Esophagus squamous epithelium (tissue), 5 donors: ENCODE measurements around the gene MYCBP. TPM values are rescaled to one million over a fixed set of nuclear protein-coding genes. Genes with fewer than 3 reads are reported as not detected.

Source experiments
- DNase-seq: peaks from one replicate; lab custom pipeline; 2025; lab: John Stamatoyannopoulos, UW
- H3K27ac ChIP-seq, 4 donors: fragments of 200-600 bp; sonication (generic); one replicate each; pipeline ENCODE4 v1.5.1; 2016 to 2019; ENCODE audit warnings: mild to moderate bottlenecking in 1 of 4
- H3K27me3 ChIP-seq, 4 donors: fragments of 200-600 bp; sonication (generic); 1 replicate in 3 of 4; 2 replicates in 1 of 4; pipeline versions ENCODE4 v1.5.1 to v1.6.0; 2017 to 2021; ENCODE audit warnings: antibody characterized with exemption in 1 of 4
- H3K36me3 ChIP-seq, 3 donors: fragments of 200-600 bp; sonication (generic); one replicate each; pipeline ENCODE4 v1.5.1; 2016 to 2019
- H3K4me1 ChIP-seq, 3 donors: fragments of 200-600 bp; sonication (generic); one replicate each; pipeline ENCODE4 v1.5.1; 2017 to 2019
- H3K4me3 ChIP-seq, 4 donors: fragments of 200-600 bp; sonication (generic); 1 replicate in 3 of 4; 2 replicates in 1 of 4; pipeline ENCODE4 v1.5.1; 2016 to 2019; ENCODE audit warnings: mild to moderate bottlenecking in 2 of 4, moderate library complexity in 1 of 4
- H3K9me3 ChIP-seq, 3 donors: fragments of 200-600 bp; sonication (generic); one replicate each; pipeline ENCODE4 v1.5.1; 2016 to 2019
- CTCF ChIP-seq, 6 experiments: fragments of 450-650 bp in 4 of 6; fragments of 200-600 bp in 2 of 6; sonication (generic) in 2 of 6; IDR thresholded peaks; one replicate each; pipeline ENCODE4 v1.5.1; 2016 to 2019; ENCODE audit warnings: antibody characterized with exemption in 6 of 6, mild to moderate bottlenecking in 4 of 6, moderate library complexity in 4 of 6
- POLR2A ChIP-seq, 4 donors: fragments of 450-650 bp; IDR thresholded peaks; one replicate each; pipeline ENCODE4 v1.6.1; 2017; ENCODE audit warnings: antibody characterized with exemption in 4 of 4, mild to moderate bottlenecking in 4 of 4, moderate library complexity in 3 of 4
- WGBS, 2 donors: methylation state at CpG; one replicate each; pipeline ENCODE4 v1.1.5; 2018; 5-methylcytosine and 5-hydroxymethylcytosine counted together
- intact Hi-C: fragments of 100-400 bp; cut with DNase I; formaldehyde crosslinking; loops from one replicate; pipeline ENCODE4 v1.15.0; 2022
- total RNA-seq, 4 donors: library from RNA; depleted of rRNA; stranded (reverse); fragments of >200 nt; gene quantifications; one replicate each; pipeline ENCODE4 v1.1.0, GENCODE V29; 2016
- donor health status: DM: yes; HTN: yes; CAD: no.

MYCBP gene
- total RNA-seq, 4 donors from 2014 or later: 22.7 to 42.0 (median 26.0) TPM

- Histone ChIP-seq H3K4me1 (no peaks in the 10 kb centered on the region), H3K27ac (no peak overlapping the region), H3K36me3 (peaks cover 0 to 11% (median 0%) of the 10 kb centered on the region in 3 donors), H3K9me3 (no peaks in the 10 kb centered on the region), H3K27me3 (no peaks in the 10 kb centered on the region), H3K4me3 (no peak overlapping the region)
- intact Hi-C loops: no loop called here
- no peak for DNase-seq
- TF ChIP-seq CTCF (IDR thresholded peaks at IDR 0.05) (no peak), POLR2A (IDR thresholded peaks at IDR 0.05) (no peak)
Measured at GRCh38 chr1:38898653-38899230, 25.6 kb upstream of the MYCBP start.

- intact Hi-C loops: no loop called here
- TF ChIP-seq CTCF (IDR thresholded peaks at IDR 0.05): no peak
- no peak for TF ChIP-seq POLR2A (IDR thresholded peaks at IDR 0.05)
- no peaks in the 10 kb centered on the region for H3K4me1 ChIP-seq
Measured at GRCh38 chr1:38896169-38896568, 23.0 kb upstream of the MYCBP start.

GRCh38 chr1:38892976-38893375 is 19.8 kb upstream of the MYCBP start:
- WGBS, 2 donors: 68 to 72% methylated on average over 1 of the region's 1 CpG

More at GRCh38 chr1:38896169-38896568, 23.0 kb upstream of the MYCBP start:
- Histone ChIP-seq H3K9me3 (no peaks in the 10 kb centered on the region), H3K27ac (no peak overlapping the region), H3K4me3 (no peak overlapping the region), H3K36me3 (peaks cover 0 to 29% (median 0%) of the 10 kb centered on the region in 3 donors), H3K27me3 (no peaks in the 10 kb centered on the region)
- no peak for DNase-seq
- 79 to 88% methylated on average over 2 of the region's 2 CpGs for WGBS, 2 donors

GRCh38 chr1:38891753-38892152 is 18.6 kb upstream of the MYCBP start:
- H3K4me1 ChIP-seq: no peaks in the 10 kb centered on the region
- H3K9me3 ChIP-seq: no peaks in the 10 kb centered on the region
- 79 to 90% methylated on average over 1 of the region's 1 CpG for WGBS, 2 donors
- no peak for TF ChIP-seq CTCF (IDR thresholded peaks at IDR 0.05)
- TF ChIP-seq POLR2A (IDR thresholded peaks at IDR 0.05): no peak
- H3K36me3 ChIP-seq: peaks cover 0 to 51% (median 0%) of the 10 kb centered on the region in 3 donors
- H3K27ac ChIP-seq: no peak overlapping the region
- no peak overlapping the region for H3K4me3 ChIP-seq
- intact Hi-C loops: no loop called here
- H3K27me3 ChIP-seq: no peaks in the 10 kb centered on the region
- DNase-seq: no peak

More at GRCh38 chr1:38892976-38893375, 19.8 kb upstream of the MYCBP start:
- intact Hi-C loops: no loop called here
- TF ChIP-seq POLR2A (IDR thresholded peaks at IDR 0.05): no peak
- no peak for TF ChIP-seq CTCF (IDR thresholded peaks at IDR 0.05)
- Histone ChIP-seq H3K4me3 (no peak overlapping the region), H3K27me3 (no peaks in the 10 kb centered on the region), H3K9me3 (no peaks in the 10 kb centered on the region), H3K36me3 (peaks cover 0 to 51% (median 0%) of the 10 kb centered on the region in 3 donors), H3K27ac (no peak overlapping the region), H3K4me1 (no peaks in the 10 kb centered on the region)
- DNase-seq: no peak

- no peak overlapping the region for H3K27ac ChIP-seq
- WGBS, 2 donors: 70 to 88% methylated on average over 5 of the region's 5 CpGs
- no peaks in the 10 kb centered on the region for H3K27me3 ChIP-seq
- intact Hi-C loops: no loop called here
- no peaks in the 10 kb centered on the region for H3K4me1 ChIP-seq
- no peak for DNase-seq
- H3K4me3 ChIP-seq: no peak overlapping the region
- H3K9me3 ChIP-seq: no peaks in the 10 kb centered on the region
- TF ChIP-seq CTCF (IDR thresholded peaks at IDR 0.05) (no peak), POLR2A (IDR thresholded peaks at IDR 0.05) (no peak)
- peaks cover 0 to 50% (median 0%) of the 10 kb centered on the region in 3 donors for H3K36me3 ChIP-seq
Measured at GRCh38 chr1:38889589-38889988, 16.4 kb upstream of the MYCBP start.
